H1 (cell line): Measurements from ENCODE around the gene SCN3A. TPM values are rescaled to one million over a fixed set of nuclear protein-coding genes. Genes with fewer than 3 reads are reported as not detected.

Experiments
- CTCF ChIA-PET: fragments of 300-600 bp; sonication (Branson Sonifier 250); formaldehyde crosslinking; loops from one replicate; lab custom pipeline; 2021; ENCODE audit not compliant: partially characterized antibody; lab: Charles Lee
- POLR2A ChIA-PET: fragments of 300-600 bp; sonication (Branson Sonifier 250); formaldehyde crosslinking; loops from one replicate; lab custom pipeline; 2021; ENCODE audit warnings: inconsistent platforms; ENCODE audit not compliant: partially characterized antibody; lab: Charles Lee
- DNase-seq, 2 experiments: peaks; one replicate each; pipeline versions ENCODE4 v3.0.0 to v3.0.0-alpha.2; 2010 to 2022; ENCODE audit warnings: low spot score in 2 of 2, low read depth in 1 of 2, mixed read lengths in 1 of 2
- FAIRE-seq: peaks from 2 replicates; lab custom pipeline; 2011; peaks lifted over from hg19 to GRCh38; lab: Jason Lieb, UNC
- H2AFZ ChIP-seq: 2 replicates; pipeline ENCODE4 v1.8.1; 2012; ENCODE audit warnings: low read length, inconsistent platforms
- H2AK5ac ChIP-seq: 2 replicates; pipeline ENCODE4 v1.6.1; 2013; ENCODE audit warnings: low read depth, low read length
- H2BK120ac ChIP-seq: replicated peaks from 2 replicates; pipeline ENCODE3; 2013; ENCODE audit warnings: low read depth, low read length, inconsistent platforms
- H2BK12ac ChIP-seq: 2 replicates; pipeline ENCODE4 v1.6.1; 2013; ENCODE audit warnings: low read depth, low read length
- H2BK15ac ChIP-seq: 2 replicates; pipeline ENCODE4 v1.6.1; 2013; ENCODE audit warnings: low read length
- H2BK20ac ChIP-seq: 2 replicates; pipeline ENCODE4 v1.6.1; 2013; ENCODE audit warnings: low read length
- H2BK5ac ChIP-seq: 2 replicates; pipeline ENCODE4 v1.6.1; 2013; ENCODE audit warnings: low read depth, low read length
- H3K14ac ChIP-seq: 2 replicates; pipeline ENCODE4 v1.6.1; 2013; ENCODE audit warnings: inconsistent platforms; ENCODE audit not compliant: insufficient read length
- H3K18ac ChIP-seq: 2 replicates; pipeline ENCODE4 v1.6.1; 2013; ENCODE audit warnings: low read length; ENCODE audit errors: extremely low read depth
- H3K23ac ChIP-seq: 2 replicates; pipeline ENCODE4 v1.6.1; 2013; ENCODE audit warnings: inconsistent platforms; ENCODE audit not compliant: insufficient read length
- H3K23me2 ChIP-seq: 2 replicates; pipeline ENCODE4 v1.6.1; 2013; ENCODE audit warnings: low read depth, low read length
- H3K27ac ChIP-seq: 2 replicates; pipeline ENCODE4 v1.6.1; 2011; ENCODE audit warnings: low read depth, low read length, inconsistent platforms
- H3K27me3 ChIP-seq, 4 experiments: replicated peaks in 1 of 4; 1 replicate in 1 of 4; 2 replicates in 3 of 4; pipeline versions ENCODE4 v1.6.1 to v1.8.1; 2011 to 2013; ENCODE audit warnings: low read length in 3 of 4, mild to moderate bottlenecking in 3 of 4, inconsistent platforms in 2 of 4, mixed read lengths in 2 of 4, moderate library complexity in 1 of 4; ENCODE audit not compliant: control insufficient read depth in 3 of 4, insufficient read depth in 3 of 4; ENCODE audit errors: extremely low read depth in 1 of 4
- H3K36me3 ChIP-seq, 4 experiments: 2 replicates each; pipeline versions ENCODE4 v1.6.1 to v1.8.1; 2011 to 2013; ENCODE audit warnings: mild to moderate bottlenecking in 4 of 4, low read length in 3 of 4, moderate library complexity in 2 of 4, control low read depth in 1 of 4, inconsistent platforms in 1 of 4; ENCODE audit not compliant: insufficient read depth in 4 of 4, control insufficient read depth in 2 of 4
- H3K4ac ChIP-seq: replicated peaks from 2 replicates; pipeline ENCODE3; 2013; ENCODE audit warnings: low read length, low read depth, mixed read lengths, inconsistent platforms; ENCODE audit not compliant: insufficient read length
- H3K4me1 ChIP-seq, 4 experiments: replicated peaks in 1 of 4; 1 replicate in 1 of 4; 2 replicates in 3 of 4; pipeline versions ENCODE4 v1.6.1 to v1.8.1; 2011 to 2013; ENCODE audit warnings: low read length in 3 of 4, inconsistent platforms in 2 of 4, mixed read lengths in 1 of 4; ENCODE audit not compliant: insufficient read depth in 4 of 4, control insufficient read depth in 3 of 4
- H3K4me2 ChIP-seq, 2 experiments: 2 replicates each; pipeline versions ENCODE4 v1.6.1 to v1.8.1; 2011 to 2013; ENCODE audit warnings: low read depth in 2 of 2, low read length in 2 of 2, control low read depth in 1 of 2, inconsistent platforms in 1 of 2, mild to moderate bottlenecking in 1 of 2; ENCODE audit not compliant: insufficient read depth in 1 of 2
- H3K4me3 ChIP-seq, 4 experiments: fragments of 200-600, 300-600 bp in 1 of 4; sonication (generic), shearing (Covaris generic), sonication (Bioruptor Twin) in 1 of 4; 2 replicates each; pipeline versions ENCODE4 v1.5.1 to v1.8.1; 2011 to 2016; ENCODE audit warnings: low read length in 4 of 4, low read depth in 3 of 4, control low read depth in 2 of 4, inconsistent platforms in 2 of 4, mild to moderate bottlenecking in 2 of 4, mixed read lengths in 1 of 4, moderate library complexity in 1 of 4; ENCODE audit not compliant: insufficient read depth in 2 of 4; ENCODE audit errors: extremely low read depth in 1 of 4
- H3K56ac ChIP-seq: replicated peaks from 2 replicates; pipeline ENCODE3; 2013; ENCODE audit warnings: low read depth, mild to moderate bottlenecking, mixed read lengths, low read length, inconsistent platforms; ENCODE audit not compliant: insufficient read length
- H3K79me1 ChIP-seq: 2 replicates; pipeline ENCODE4 v1.6.1; 2013; ENCODE audit warnings: low read depth, low read length, control low read depth
- H3K79me2 ChIP-seq, 2 experiments: 2 replicates each; pipeline versions ENCODE4 v1.6.1 to v1.8.1; 2012 to 2013; ENCODE audit warnings: low read length in 2 of 2, mild to moderate bottlenecking in 2 of 2, inconsistent platforms in 1 of 2; ENCODE audit not compliant: insufficient read depth in 2 of 2, control insufficient read depth in 1 of 2
- H3K9ac ChIP-seq, 4 experiments: replicated peaks in 1 of 4; 1 replicate in 1 of 4; 2 replicates in 3 of 4; pipeline versions ENCODE4 v1.6.1 to v1.8.1; 2011 to 2013; ENCODE audit warnings: low read depth in 3 of 4, low read length in 3 of 4, control low read depth in 2 of 4, mild to moderate bottlenecking in 2 of 4, moderate library complexity in 2 of 4, inconsistent platforms in 1 of 4; ENCODE audit errors: extremely low read depth in 1 of 4
- H3K9me3 ChIP-seq, 2 experiments: 2 replicates each; pipeline versions ENCODE4 v1.6.1 to v1.8.1; 2012 to 2013; ENCODE audit warnings: mild to moderate bottlenecking in 2 of 2, moderate library complexity in 2 of 2, control low read depth in 1 of 2, inconsistent platforms in 1 of 2, low read depth in 1 of 2, low read length in 1 of 2, mixed read lengths in 1 of 2; ENCODE audit not compliant: insufficient read depth in 2 of 2
- H4K20me1 ChIP-seq, 2 experiments: replicated peaks in 1 of 2; 2 replicates each; pipeline versions ENCODE3 to v1.8.1; 2011 to 2013; ENCODE audit warnings: inconsistent platforms in 2 of 2, low read length in 2 of 2, mild to moderate bottlenecking in 1 of 2; ENCODE audit not compliant: insufficient read depth in 2 of 2, control insufficient read depth in 1 of 2
- H4K5ac ChIP-seq: 2 replicates; pipeline ENCODE4 v1.6.1; 2013; ENCODE audit warnings: low read length, low read depth, mixed read lengths, inconsistent platforms; ENCODE audit not compliant: insufficient read length
- H4K8ac ChIP-seq: 2 replicates; pipeline ENCODE4 v1.8.0; 2013; ENCODE audit warnings: mild to moderate bottlenecking, moderate library complexity, low read length, inconsistent platforms; ENCODE audit not compliant: insufficient read depth; ENCODE audit errors: extremely low read depth
- H4K91ac ChIP-seq: replicated peaks from 2 replicates; pipeline ENCODE3; 2013; ENCODE audit warnings: low read length, mixed read lengths, inconsistent platforms; ENCODE audit not compliant: insufficient read length
- ATF3 ChIP-seq: IDR thresholded peaks from 2 replicates; pipeline ENCODE4 v1.6.1; 2011; ENCODE audit warnings: low read depth, mild to moderate bottlenecking, low read length; ENCODE audit not compliant: insufficient read depth
- GTF2F1 ChIP-seq: IDR thresholded peaks from 2 replicates; pipeline ENCODE4 v1.6.1; 2012; ENCODE audit warnings: low read depth, low read length, improper control_type of control experiment, borderline replicate concordance
- HDAC6 ChIP-seq: IDR thresholded peaks from one replicate; pipeline ENCODE4 v1.7.1; 2012; ENCODE audit warnings: low read depth, mild to moderate bottlenecking, inconsistent platforms, low read length, moderate library complexity
- JUND ChIP-seq: IDR thresholded peaks from 2 replicates; pipeline ENCODE4 v1.6.1; 2011; ENCODE audit warnings: mild to moderate bottlenecking, improper control_type of control experiment, low read length
- KDM4A ChIP-seq: IDR thresholded peaks from one replicate; pipeline ENCODE4 v1.7.1; 2012; ENCODE audit warnings: low read depth, mild to moderate bottlenecking, moderate library complexity, low read length, inconsistent platforms; ENCODE audit not compliant: severe bottlenecking
- PHF8 ChIP-seq: fragments of 200-600 bp; sonication (generic); conservative IDR thresholded peaks from 2 replicates; pipeline ENCODE4 v1.7.1; 2012; ENCODE audit warnings: low read depth, mild to moderate bottlenecking, inconsistent platforms, low read length, moderate library complexity
- POLR2A ChIP-seq, 2 experiments: IDR thresholded peaks; 1 replicate in 1 of 2; 2 replicates in 1 of 2; pipeline ENCODE4 v1.6.1; 2011; ENCODE audit warnings: low read depth in 2 of 2, low read length in 2 of 2, mild to moderate bottlenecking in 2 of 2; ENCODE audit errors: control extremely low read depth in 1 of 2
- POLR2AphosphoS5 ChIP-seq: IDR thresholded peaks from 2 replicates; pipeline ENCODE4 v1.6.1; 2011; ENCODE audit warnings: low read depth, low read length
- SAP30 ChIP-seq: fragments of 300-600 bp; sonication (generic); IDR thresholded peaks from 2 replicates; pipeline ENCODE4 v1.7.1; 2012; ENCODE audit warnings: low read length, moderate library complexity, mild to moderate bottlenecking, inconsistent platforms; ENCODE audit not compliant: insufficient read depth, insufficient replicate concordance
- SIX5 ChIP-seq: IDR thresholded peaks from 2 replicates; pipeline ENCODE4 v1.6.1; 2011; ENCODE audit warnings: mild to moderate bottlenecking, low read depth, low read length
- SP2 ChIP-seq: IDR thresholded peaks from 2 replicates; pipeline ENCODE4 v1.6.1; 2012; ENCODE audit warnings: mild to moderate bottlenecking, low read length, inconsistent platforms
- SRF ChIP-seq: IDR thresholded peaks from 2 replicates; pipeline ENCODE4 v1.6.1; 2011; ENCODE audit warnings: mild to moderate bottlenecking, low read depth, low read length, moderate library complexity
- USF2 ChIP-seq: IDR thresholded peaks from 2 replicates; pipeline ENCODE4 v1.6.1; 2011; ENCODE audit warnings: low read length, improper control_type of control experiment
- WGBS, 2 experiments: shearing (Covaris generic) in 1 of 2; methylation state at CpG; one replicate each; pipeline versions ENCODE4 v1.1.6 to v1.1.7; 2013 to 2015; ENCODE audit warnings: low lambda C conversion rate in 2 of 2, mixed read lengths in 2 of 2, inconsistent platforms in 1 of 2, low coverage in 1 of 2, missing lambda C conversion rate in 1 of 2; ENCODE audit not compliant: insufficient replicate concordance in 2 of 2, insufficient coverage in 1 of 2, insufficient read length in 1 of 2; ENCODE audit errors: extremely low coverage in 1 of 2, missing lambda C conversion rate in 1 of 2; 5-methylcytosine and 5-hydroxymethylcytosine counted together
- polyA plus RNA-seq, 7 experiments: library from polyadenylated mRNA; depleted of rRNA in 3 of 7; stranded (reverse) in 5 of 7; unstranded in 2 of 7; fragments of >200 nt in 5 of 7; fragments of 200-250 nt in 2 of 7; gene quantifications; 1 replicate in 5 of 7; 2 replicates in 1 of 7; 4 replicates in 1 of 7; pipeline versions ENCODE4 v1.2.1 to v1.2.3, GENCODE V29; 2011 to 2013; ENCODE audit warnings: missing spikeins in 2 of 7, mixed read lengths in 2 of 7
- total RNA-seq: library from RNA; stranded (reverse); fragmentation: NEBNext Ultra II Directional; extraction: Animal tissue kit (Norgen Biotek cat#: 25700); gene quantifications from 2 replicates; pipeline ENCODE4 v1.2.1, GENCODE V29; 2021

SCN3A gene
- total and polyA plus RNA-seq, 2 of the 8 experiments (the other 6 are each of a cell fraction or from before 2014, with no cell fraction given): 0.02 TPM; not detected in 1

GRCh38 chr2:165176780-165177179 lies 27.1 kb downstream of the SCN3A start:
- CTCF ChIA-PET: interaction anchor here (0.5 to 1.0 kb wide), 2 partner anchors 10 to 160 kb away, joined by 4 read pairs; no protein-coding TSS in a partner anchor
- Histone ChIP-seq H3K27ac (no peak overlapping the region), H3K18ac (no peak overlapping the region), H4K5ac (no peak overlapping the region), H3K79me1 (no peaks in the 10 kb centered on the region), H3K79me2 (no peaks in the 10 kb centered on the region), H4K91ac (no peak overlapping the region), H2AK5ac (no peak overlapping the region), H4K20me1 (no peaks in the 10 kb centered on the region), H3K14ac (no peak overlapping the region), H2BK5ac (no peak overlapping the region), H2BK12ac (no peak overlapping the region), H3K27me3 (peaks cover 0 to 1% (median 0%) of the 10 kb centered on the region in 4 experiments; a peak in 1 of 7 replicates), H4K8ac (no peak overlapping the region), H3K4me2 (no peak overlapping the region), H3K9ac (no peak overlapping the region), H3K23ac (no peak overlapping the region), H3K56ac (no peak overlapping the region), H2BK15ac (no peak overlapping the region), H3K36me3 (no peaks in the 10 kb centered on the region), H3K4ac (no peak overlapping the region), H3K9me3 (no peaks in the 10 kb centered on the region), H3K23me2 (no peaks in the 10 kb centered on the region; the same call in 1 of the 2 replicates), H2AFZ (no peak overlapping the region), H3K4me1 (no peaks in the 10 kb centered on the region), H3K4me3 (no peak overlapping the region), H2BK120ac (no peak overlapping the region), H2BK20ac (no peak overlapping the region)
- POLR2A ChIA-PET: no interaction called here
- WGBS, 2 experiments: 96% methylated on average over 2 of the region's 2 CpGs; no CpG with 5 or more reads in 1 of the 2 experiments
- FAIRE-seq: no peak
- no peak for DNase-seq
- TF ChIP-seq SRF: no peak
- no peak for TF ChIP-seq SIX5
- no peak for TF ChIP-seq KDM4A
- TF ChIP-seq JUND: no peak
- no peak for TF ChIP-seq POLR2A (IDR thresholded peaks at IDR 0.05; ENCODE audit: control extremely low read depth in 1 of 2, low read depth in 2 of 2, low read length in 2 of 2)
- TF ChIP-seq POLR2AphosphoS5: no peak
- no peak for TF ChIP-seq USF2
- TF ChIP-seq PHF8: no peak
- TF ChIP-seq GTF2F1: no peak
- TF ChIP-seq ATF3: no peak
- TF ChIP-seq HDAC6: no peak
- TF ChIP-seq SP2: no peak
- no peak for TF ChIP-seq SAP30
